Measurements from ENCODE around the gene PRICKLE4. TPM values are rescaled to one million over a fixed set of nuclear protein-coding genes. Genes with fewer than 3 reads are reported as not detected.

PRICKLE4 gene
- total and polyA plus RNA-seq, 2 of the 13 experiments (the other 11 are each of a cell fraction or from before 2014, with no cell fraction given), result 0.92 to 1.2 TPM

- TF ChIP-seq, protein P1, sequence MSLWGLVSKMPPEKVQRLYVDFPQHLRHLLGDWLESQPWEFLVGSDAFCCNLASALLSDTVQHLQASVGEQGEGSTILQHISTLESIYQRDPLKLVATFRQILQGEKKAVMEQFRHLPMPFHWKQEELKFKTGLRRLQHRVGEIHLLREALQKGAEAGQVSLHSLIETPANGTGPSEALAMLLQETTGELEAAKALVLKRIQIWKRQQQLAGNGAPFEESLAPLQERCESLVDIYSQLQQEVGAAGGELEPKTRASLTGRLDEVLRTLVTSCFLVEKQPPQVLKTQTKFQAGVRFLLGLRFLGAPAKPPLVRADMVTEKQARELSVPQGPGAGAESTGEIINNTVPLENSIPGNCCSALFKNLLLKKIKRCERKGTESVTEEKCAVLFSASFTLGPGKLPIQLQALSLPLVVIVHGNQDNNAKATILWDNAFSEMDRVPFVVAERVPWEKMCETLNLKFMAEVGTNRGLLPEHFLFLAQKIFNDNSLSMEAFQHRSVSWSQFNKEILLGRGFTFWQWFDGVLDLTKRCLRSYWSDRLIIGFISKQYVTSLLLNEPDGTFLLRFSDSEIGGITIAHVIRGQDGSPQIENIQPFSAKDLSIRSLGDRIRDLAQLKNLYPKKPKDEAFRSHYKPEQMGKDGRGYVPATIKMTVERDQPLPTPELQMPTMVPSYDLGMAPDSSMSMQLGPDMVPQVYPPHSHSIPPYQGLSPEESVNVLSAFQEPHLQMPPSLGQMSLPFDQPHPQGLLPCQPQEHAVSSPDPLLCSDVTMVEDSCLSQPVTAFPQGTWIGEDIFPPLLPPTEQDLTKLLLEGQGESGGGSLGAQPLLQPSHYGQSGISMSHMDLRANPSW (CRISPR knock-in tag; IDR thresholded peaks at IDR 0.05; ENCODE audit: borderline replicate concordance), result no peak
- no peak for TF ChIP-seq ZNF841 (CRISPR knock-in tag; IDR thresholded peaks at IDR 0.05; ENCODE audit: borderline replicate concordance)
- peak; percentile 89 for TF ChIP-seq HNRNPL (IDR thresholded peaks at IDR 0.05; ENCODE audit: low read depth, low read length)
- TF ChIP-seq ZNF724P (CRISPR knock-in tag; IDR thresholded peaks at IDR 0.05; ENCODE audit: borderline replicate concordance), result no peak
- no peak for TF ChIP-seq ZFP82 (CRISPR knock-in tag; IDR thresholded peaks at IDR 0.05; ENCODE audit: borderline replicate concordance)
- no peak for TF ChIP-seq MAFK (conservative IDR thresholded peaks at IDR 0.05 in 1 of 2, IDR thresholded peaks at IDR 0.05 in 1 of 2; ENCODE audit: low read length in 2 of 2)
- TF ChIP-seq, protein P2, sequence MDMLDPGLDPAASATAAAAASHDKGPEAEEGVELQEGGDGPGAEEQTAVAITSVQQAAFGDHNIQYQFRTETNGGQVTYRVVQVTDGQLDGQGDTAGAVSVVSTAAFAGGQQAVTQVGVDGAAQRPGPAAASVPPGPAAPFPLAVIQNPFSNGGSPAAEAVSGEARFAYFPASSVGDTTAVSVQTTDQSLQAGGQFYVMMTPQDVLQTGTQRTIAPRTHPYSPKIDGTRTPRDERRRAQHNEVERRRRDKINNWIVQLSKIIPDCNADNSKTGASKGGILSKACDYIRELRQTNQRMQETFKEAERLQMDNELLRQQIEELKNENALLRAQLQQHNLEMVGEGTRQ (IDR thresholded peaks at IDR 0.05; ENCODE audit: low read depth, low read length), result no peak
- TF ChIP-seq, protein P2 (CRISPR knock-in tag; IDR thresholded peaks at IDR 0.05; ENCODE audit: borderline replicate concordance), result no peak
- TF ChIP-seq RFXANK (CRISPR knock-in tag; IDR thresholded peaks at IDR 0.05), result no peak
- TF ChIP-seq MEF2D (CRISPR knock-in tag; IDR thresholded peaks at IDR 0.05), result no peak; the same call in 1 of the 2 replicates
- no peak for TF ChIP-seq ATM (IDR thresholded peaks at IDR 0.05; ENCODE audit: borderline replicate concordance)
- peak; percentile 77 for TF ChIP-seq ZEB1 (IDR thresholded peaks at IDR 0.05; ENCODE audit: insufficient replicate concordance, low read depth)
- no peak for TF ChIP-seq ZNF740 (CRISPR knock-in tag; IDR thresholded peaks at IDR 0.05)
- TF ChIP-seq, protein P3, sequence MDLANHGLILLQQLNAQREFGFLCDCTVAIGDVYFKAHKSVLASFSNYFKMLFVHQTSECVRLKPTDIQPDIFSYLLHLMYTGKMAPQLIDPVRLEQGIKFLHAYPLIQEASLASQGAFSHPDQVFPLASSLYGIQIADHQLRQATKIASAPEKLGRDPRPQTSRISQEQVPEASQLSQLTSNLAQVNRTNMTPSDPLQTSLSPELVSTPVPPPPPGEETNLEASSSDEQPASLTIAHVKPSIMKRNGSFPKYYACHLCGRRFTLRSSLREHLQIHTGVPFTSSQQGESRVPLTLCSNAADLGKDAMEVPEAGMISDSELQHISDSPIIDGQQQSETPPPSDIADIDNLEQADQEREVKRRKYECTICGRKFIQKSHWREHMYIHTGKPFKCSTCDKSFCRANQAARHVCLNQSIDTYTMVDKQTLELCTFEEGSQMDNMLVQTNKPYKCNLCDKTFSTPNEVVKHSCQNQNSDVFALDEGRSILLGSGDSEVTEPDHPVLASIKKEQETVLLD (CRISPR knock-in tag; IDR thresholded peaks at IDR 0.05; ENCODE audit: low read depth), result no peak
- no peak for TF ChIP-seq ZNF749 (CRISPR knock-in tag; IDR thresholded peaks at IDR 0.05; ENCODE audit: borderline replicate concordance)
- no peak; the same call in 1 of the 2 replicates for TF ChIP-seq RARA (CRISPR knock-in tag; IDR thresholded peaks at IDR 0.05)
- TF ChIP-seq TEAD2 (CRISPR knock-in tag; IDR thresholded peaks at IDR 0.05), result no peak
- TF ChIP-seq BCL6 (CRISPR knock-in tag; IDR thresholded peaks at IDR 0.05), result peak; percentile 82
- TF ChIP-seq KDM5A (IDR thresholded peaks at IDR 0.05; ENCODE audit: borderline replicate concordance, low read length), result no peak
Measured at GRCh38 chr6:41768545-41769308, 11.9 kb upstream of the PRICKLE4 start (continued).

All from HepG2 (cell line).